Measurements from ENCODE around the gene MGA. TPM values are rescaled to one million over a fixed set of nuclear protein-coding genes. Genes with fewer than 3 reads are reported as not detected.

Gene MGA
- total RNA-seq, 2 donors from 2014 or later: 42.9 to 62.5 TPM

DNA sequence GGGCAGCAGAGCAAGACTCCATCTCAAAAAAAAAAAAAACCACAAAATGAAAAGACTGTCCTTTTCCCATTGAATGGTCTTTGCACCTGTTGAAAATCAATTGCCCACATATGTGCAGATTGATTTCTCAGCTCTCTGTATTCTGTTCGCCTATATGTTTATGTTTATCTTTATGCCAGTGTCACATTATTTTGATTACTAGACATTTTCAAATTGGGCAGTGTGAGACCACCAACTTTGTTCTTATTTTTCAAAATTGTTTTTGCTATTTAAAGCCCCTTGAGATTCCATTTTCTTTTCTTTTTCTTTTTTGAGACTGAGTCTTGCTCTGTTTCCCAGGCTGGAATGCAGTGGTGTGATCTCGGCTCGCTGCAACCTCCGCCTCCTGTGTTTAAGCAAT is 18.5 kb downstream of the MGA start:
- TF ChIP-seq POLR2A (IDR thresholded peaks at IDR 0.05): no peak
- TF ChIP-seq POLR2AphosphoS5 (IDR thresholded peaks at IDR 0.05): no peak
- no peak for DNase-seq (ENCODE audit: low spot score)
- Histone ChIP-seq H3K27ac (no peak overlapping the region), H3K9me3 (no peaks in the 10 kb centered on the region), H3K36me3 (no peaks in the 10 kb centered on the region), H3K27me3 (replicated peaks; ENCODE audit: insufficient read depth) (no peaks in the 10 kb centered on the region), H3K4me1 (replicated peaks) (no peaks in the 10 kb centered on the region), H3K4me3 (no peak overlapping the region)
- 95% methylated on average over 4 of the region's 4 CpGs for WGBS
- intact Hi-C loops (cut with DNase I): no loop called here

DNA sequence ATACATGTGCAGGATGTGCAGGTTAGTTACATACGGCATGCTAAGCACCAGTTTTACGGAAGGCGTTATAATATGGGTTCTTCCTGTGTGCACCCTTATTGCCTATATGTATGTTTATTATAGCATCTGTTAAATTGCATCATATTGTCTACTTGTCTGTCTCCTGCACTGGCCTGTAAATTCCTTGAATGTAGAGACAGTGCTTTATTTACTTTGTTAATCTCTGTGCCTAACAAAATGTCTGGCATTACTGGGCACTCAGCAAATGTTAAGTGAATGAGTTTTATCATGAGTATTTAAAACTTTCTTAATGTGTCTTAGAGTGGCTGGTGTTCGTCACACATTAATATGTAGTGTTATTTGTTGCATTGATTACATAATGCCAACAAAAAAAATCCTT is 23.8 kb downstream of the MGA start:
- no peaks in the 10 kb centered on the region for H3K9me3 ChIP-seq
- WGBS: 84% methylated on average over 4 of the region's 4 CpGs
- H3K27ac ChIP-seq: no peak overlapping the region
- no peaks in the 10 kb centered on the region for H3K27me3 ChIP-seq (replicated peaks; ENCODE audit: insufficient read depth)
- DNase-seq (ENCODE audit: low spot score): no peak
- no peak overlapping the region for H3K4me3 ChIP-seq
- TF ChIP-seq POLR2A (IDR thresholded peaks at IDR 0.05) (no peak), POLR2AphosphoS5 (IDR thresholded peaks at IDR 0.05) (no peak)
- TF ChIP-seq, protein P1, sequence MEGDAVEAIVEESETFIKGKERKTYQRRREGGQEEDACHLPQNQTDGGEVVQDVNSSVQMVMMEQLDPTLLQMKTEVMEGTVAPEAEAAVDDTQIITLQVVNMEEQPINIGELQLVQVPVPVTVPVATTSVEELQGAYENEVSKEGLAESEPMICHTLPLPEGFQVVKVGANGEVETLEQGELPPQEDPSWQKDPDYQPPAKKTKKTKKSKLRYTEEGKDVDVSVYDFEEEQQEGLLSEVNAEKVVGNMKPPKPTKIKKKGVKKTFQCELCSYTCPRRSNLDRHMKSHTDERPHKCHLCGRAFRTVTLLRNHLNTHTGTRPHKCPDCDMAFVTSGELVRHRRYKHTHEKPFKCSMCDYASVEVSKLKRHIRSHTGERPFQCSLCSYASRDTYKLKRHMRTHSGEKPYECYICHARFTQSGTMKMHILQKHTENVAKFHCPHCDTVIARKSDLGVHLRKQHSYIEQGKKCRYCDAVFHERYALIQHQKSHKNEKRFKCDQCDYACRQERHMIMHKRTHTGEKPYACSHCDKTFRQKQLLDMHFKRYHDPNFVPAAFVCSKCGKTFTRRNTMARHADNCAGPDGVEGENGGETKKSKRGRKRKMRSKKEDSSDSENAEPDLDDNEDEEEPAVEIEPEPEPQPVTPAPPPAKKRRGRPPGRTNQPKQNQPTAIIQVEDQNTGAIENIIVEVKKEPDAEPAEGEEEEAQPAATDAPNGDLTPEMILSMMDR (IDR thresholded peaks at IDR 0.05): no peak
- intact Hi-C loops (cut with DNase I): no loop called here
- H3K36me3 ChIP-seq: no peaks in the 10 kb centered on the region
- H3K4me1 ChIP-seq (replicated peaks): no peaks in the 10 kb centered on the region

DNA sequence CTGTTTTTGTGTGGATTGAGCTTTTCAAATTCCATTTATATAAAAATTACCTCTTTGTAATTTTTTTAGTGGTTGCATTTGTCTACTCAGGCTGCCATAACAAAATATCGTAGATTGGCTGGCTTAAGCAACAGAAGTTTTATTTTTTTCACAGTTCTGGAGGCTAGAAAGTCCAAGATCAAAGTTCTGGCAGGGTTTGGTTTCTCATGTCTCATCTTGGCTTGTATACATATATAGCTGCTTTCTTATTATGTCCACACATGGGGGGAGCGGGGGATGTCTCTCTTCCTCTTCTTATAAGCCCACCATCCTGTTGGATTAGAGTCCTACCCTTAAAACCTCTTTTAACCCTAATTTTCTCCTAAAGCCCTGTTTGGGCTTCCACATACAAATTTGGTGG is 28.5 kb downstream of the MGA start:
- no peak for DNase-seq (ENCODE audit: low spot score)
- intact Hi-C loops (cut with DNase I): no loop called here
- 58% methylated on average over 2 of the region's 2 CpGs for WGBS
- TF ChIP-seq POLR2A (IDR thresholded peaks at IDR 0.05) (no peak), POLR2AphosphoS5 (IDR thresholded peaks at IDR 0.05) (no peak)
- TF ChIP-seq, protein P1 (IDR thresholded peaks at IDR 0.05): no peak
- Histone ChIP-seq H3K27me3 (replicated peaks; ENCODE audit: insufficient read depth) (no peaks in the 10 kb centered on the region), H3K36me3 (no peaks in the 10 kb centered on the region), H3K4me3 (no peak overlapping the region), H3K9me3 (no peaks in the 10 kb centered on the region), H3K4me1 (replicated peaks) (no peaks in the 10 kb centered on the region), H3K27ac (no peak overlapping the region)

DNA sequence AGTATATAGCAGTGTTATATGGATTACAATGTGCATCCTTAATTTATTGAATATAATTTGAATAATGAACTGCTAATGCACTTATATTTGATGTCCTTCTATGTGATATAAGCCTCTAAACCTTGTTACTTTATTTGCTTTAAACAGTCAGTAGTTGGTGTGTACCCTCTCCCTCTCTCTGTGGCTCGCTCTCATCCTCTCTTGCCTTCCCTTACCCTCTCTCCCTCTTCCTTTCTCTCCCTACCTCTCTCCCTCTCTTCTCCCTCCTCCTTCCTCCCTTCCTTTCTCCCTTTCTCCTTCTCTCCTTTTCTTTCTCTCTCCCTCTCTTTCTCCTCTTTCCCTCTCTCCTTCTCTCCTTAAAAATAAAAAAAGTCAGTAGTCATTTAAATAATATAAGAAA is 28.9 kb downstream of the MGA start:
- no peak for TF ChIP-seq POLR2A (IDR thresholded peaks at IDR 0.05)
- TF ChIP-seq, protein P1 (IDR thresholded peaks at IDR 0.05): no peak
- TF ChIP-seq POLR2AphosphoS5 (IDR thresholded peaks at IDR 0.05): no peak
- DNase-seq (ENCODE audit: low spot score): no peak
- Histone ChIP-seq H3K4me3 (no peak overlapping the region), H3K36me3 (no peaks in the 10 kb centered on the region), H3K27ac (no peak overlapping the region), H3K27me3 (replicated peaks; ENCODE audit: insufficient read depth) (no peaks in the 10 kb centered on the region), H3K9me3 (no peaks in the 10 kb centered on the region), H3K4me1 (replicated peaks) (no peaks in the 10 kb centered on the region)
- 95% methylated on average over 1 of the region's 1 CpG for WGBS
- intact Hi-C loops (cut with DNase I): no loop called here

DNA sequence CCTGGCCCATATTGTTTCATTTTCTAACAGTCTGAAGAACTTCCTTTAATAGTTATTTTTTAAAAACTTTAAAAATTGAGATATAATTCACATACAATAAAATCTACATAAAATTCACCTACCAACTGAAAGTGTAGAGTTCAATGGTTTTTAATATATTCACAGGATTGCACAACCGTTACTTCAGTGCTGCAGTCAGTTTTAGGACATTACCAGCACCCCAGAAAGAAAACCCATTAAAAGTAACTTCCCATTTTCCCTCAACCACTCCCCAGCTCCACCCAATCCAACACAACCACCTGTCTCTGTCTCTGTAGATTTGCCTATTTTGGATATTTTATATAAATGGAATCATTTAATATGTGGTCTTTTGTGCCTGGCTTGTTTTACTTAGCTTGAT is 29.6 kb downstream of the MGA start:
- Histone ChIP-seq H3K4me3 (no peak overlapping the region), H3K4me1 (replicated peaks) (no peaks in the 10 kb centered on the region), H3K27ac (no peak overlapping the region), H3K36me3 (no peaks in the 10 kb centered on the region), H3K9me3 (no peaks in the 10 kb centered on the region), H3K27me3 (replicated peaks; ENCODE audit: insufficient read depth) (no peaks in the 10 kb centered on the region)
- intact Hi-C loops (cut with DNase I): no loop called here
- no peak for DNase-seq (ENCODE audit: low spot score)
- WGBS: 91% methylated on average over 1 of the region's 1 CpG
- TF ChIP-seq POLR2AphosphoS5 (IDR thresholded peaks at IDR 0.05): no peak
- TF ChIP-seq, protein P1 (IDR thresholded peaks at IDR 0.05): no peak
- no peak for TF ChIP-seq POLR2A (IDR thresholded peaks at IDR 0.05)
